Fibroblast of skin of left quadriceps (primary cell): ENCODE data around the gene SCP2.

Experiments
- DNase-seq, 2 experiments: peaks; one replicate each; pipeline ENCODE4 v3.0.0-alpha.2; 2013; ENCODE audit warnings: low read depth in 2 of 2

SCP2 gene

DNA sequence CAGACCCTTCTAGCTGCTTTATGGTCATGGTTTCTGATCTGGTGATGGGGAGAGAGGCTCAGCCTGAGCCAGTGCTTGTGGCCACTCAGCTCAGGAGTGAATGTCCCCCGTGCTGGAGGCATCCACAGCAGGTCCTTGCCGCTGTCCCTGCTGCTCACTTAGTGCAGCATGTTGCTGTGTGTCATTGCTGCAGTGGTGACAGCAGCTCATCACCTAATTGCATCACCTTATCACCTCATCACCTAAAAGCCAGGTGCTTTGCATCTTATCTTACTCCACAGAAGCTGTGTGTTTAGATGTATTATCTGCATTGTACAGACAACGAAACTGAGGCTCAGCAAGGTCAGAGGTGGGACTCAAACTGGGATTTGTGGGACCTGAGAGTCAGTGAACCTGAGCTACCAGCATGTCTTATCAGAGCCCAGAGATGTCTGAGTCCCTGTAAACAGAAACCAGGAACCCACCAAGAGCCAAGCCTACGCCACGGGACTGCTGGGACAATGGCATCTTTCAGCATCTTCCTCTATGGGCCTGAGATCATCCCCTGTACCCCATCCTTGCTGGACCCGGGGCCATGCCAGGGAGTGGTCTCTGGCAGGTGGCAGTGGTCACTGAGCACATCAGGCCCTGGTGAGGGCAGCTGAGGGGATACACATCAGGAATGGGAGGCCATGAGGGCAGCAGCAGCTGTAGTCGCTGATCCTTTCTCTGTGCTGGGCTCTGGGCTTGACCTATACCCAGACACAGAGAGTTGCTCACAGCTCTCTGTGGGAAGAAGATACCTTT is 141.4 kb downstream of the SCP2 start:
- DNase-seq, result no peak

DNA sequence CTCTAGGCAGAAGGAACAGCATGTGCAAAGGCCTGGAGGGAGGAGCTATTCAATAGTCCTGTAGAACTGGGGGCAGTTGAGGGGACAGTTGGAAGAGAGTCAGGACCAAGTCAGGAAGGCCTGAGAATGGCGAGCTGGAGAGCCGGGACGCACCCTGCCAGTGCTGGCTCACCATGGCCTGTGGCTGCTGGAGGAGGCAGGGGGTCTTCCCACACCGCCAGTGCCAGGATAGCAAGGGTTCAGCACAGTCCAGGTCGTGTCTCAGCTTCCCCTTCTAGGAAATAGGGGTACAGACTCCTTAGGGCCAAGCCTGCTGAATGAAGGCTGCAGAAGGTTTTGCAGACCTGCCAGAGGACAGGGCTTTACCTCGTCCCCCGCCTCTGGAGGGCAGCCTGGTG is 142.2 kb downstream of the SCP2 start:
- DNase-seq, result no peak

DNA sequence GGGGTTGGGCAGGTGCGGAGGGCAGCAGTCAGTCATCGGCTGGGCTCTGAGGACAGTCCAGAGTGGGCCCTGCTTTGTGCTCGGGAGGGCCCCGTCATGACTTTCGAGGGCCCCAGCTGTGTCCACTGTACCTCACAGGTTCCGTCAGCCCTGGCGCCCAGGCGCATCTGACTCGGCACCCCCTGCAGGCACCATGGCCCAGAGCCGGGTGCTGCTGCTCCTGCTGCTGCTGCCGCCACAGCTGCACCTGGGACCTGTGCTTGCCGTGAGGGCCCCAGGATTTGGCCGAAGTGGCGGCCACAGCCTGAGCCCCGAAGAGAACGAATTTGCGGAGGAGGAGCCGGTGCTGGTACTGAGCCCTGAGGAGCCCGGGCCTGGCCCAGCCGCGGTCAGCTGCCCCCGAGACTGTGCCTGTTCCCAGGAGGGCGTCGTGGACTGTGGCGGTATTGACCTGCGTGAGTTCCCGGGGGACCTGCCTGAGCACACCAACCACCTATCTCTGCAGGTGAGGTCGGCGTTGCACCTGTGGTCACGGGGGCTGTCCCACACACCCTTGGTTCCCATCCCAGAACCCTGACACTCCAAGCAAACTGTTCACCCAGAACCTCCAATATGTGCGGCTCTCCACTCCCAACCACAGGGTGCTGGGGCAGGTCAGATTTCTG is 142.7 kb downstream of the SCP2 start:
- DNase-seq, result no peak

DNA sequence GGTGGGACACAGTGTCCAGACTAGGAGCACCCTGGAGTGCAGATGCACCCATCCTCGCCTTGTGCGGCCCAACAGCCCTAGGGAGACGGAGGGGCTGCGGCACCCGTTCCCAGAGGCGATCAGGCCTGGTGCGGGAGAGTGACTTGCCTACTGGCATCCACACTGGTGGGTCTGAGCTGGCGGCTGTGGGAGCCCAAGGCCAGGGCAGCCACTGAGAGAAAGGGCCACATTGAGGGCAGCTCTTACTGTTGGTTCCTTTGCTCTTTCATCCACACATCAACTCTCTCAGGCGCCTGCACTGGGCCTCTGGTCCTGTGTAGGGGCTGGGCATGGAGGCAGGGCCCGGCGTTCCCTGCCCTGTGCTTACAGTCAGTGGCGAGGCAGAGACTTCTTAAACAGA is 143.5 kb downstream of the SCP2 start:
- no peak for DNase-seq

DNA sequence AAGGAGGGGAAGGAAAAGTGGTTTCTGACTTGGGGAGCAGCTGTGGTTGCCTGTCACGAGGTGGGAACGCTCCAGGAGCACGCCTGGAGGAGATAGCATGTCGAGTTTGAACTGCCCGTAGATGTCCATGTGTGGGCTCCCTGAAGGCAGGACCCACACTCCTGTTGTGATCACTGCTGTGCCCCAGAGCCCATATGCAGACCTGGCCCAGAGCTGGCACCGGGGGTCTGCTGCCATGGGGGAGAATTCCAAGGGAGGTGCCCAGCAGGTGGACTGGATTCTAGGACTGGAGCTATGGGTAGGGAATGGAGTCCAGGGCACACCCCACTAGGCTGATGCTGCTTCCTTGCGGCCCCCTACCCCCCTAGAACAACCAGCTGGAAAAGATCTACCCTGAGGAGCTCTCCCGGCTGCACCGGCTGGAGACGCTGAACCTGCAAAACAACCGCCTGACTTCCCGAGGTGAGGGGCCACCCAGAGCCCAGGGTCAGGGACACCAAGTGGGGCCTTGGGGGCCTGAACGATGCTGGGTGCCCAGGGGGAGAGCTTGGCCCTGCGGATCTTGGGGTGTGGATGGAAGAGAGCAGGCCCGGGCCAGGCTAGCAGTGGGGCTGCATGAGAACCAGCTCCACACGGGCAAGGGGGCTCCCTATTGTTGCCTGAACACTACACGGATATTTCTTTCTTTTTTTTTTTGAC is 144.2 kb downstream of the SCP2 start:
- DNase-seq, result no peak

DNA sequence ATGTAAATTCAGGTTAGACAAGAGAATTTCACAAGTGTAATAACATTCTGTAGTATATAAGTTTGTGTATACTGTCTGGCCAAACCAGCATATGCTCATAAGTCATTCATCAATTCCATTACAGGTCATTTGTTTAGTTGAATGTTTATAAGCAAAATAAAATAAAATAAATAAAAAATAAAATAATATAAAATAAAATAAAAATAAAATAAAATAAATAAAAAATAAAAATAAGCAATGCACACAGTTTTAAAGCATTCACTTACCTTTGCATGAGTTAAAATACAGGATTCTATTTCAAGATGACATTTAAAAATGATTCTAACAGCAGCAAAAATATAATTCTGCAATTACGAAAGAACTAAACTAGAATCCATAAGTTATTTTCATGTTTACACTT is 144.8 kb downstream of the SCP2 start:
- no peak for DNase-seq

DNA sequence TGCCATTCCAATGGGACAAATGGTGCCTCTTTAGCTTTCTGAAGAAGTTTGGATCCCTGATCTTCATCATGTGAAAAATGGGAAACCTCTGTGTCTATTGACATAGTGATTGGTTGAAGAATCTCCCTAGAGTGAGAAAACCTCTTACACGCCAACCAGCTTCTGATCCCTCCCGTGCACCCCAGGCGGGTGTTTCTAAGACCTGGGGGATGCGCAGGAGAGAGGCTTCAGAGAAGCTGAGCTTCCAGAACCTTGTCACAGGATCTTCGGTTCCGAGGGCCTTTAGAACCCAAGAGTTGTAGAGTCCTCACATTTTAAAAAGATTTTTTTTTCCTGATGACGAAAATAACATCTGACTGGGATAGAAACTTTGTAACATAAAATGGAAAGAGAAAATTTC is 146.2 kb downstream of the SCP2 start:
- DNase-seq, result no peak

DNA sequence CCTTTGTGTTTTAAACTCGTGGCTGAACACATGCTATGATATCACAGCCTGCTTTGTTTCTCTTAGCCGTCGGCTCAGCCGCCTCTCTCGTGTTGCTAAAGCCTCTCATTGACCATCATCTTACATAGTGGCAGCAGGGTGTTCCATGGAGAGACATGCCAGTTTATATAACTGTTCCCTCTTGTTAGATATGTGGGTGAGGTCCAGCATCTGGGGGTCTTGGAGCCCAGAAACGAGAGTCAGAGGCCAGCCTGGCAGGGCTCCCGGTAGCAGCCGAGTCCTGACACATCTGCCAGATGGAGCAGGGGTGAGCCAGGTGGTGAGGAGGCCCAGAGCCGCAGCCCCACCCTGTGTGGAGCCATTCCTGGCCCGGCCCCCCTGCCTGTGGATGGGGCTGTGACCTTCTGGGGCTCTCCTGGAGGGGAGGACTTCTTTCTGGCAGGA is 146.8 kb downstream of the SCP2 start:
- no peak for DNase-seq

DNA sequence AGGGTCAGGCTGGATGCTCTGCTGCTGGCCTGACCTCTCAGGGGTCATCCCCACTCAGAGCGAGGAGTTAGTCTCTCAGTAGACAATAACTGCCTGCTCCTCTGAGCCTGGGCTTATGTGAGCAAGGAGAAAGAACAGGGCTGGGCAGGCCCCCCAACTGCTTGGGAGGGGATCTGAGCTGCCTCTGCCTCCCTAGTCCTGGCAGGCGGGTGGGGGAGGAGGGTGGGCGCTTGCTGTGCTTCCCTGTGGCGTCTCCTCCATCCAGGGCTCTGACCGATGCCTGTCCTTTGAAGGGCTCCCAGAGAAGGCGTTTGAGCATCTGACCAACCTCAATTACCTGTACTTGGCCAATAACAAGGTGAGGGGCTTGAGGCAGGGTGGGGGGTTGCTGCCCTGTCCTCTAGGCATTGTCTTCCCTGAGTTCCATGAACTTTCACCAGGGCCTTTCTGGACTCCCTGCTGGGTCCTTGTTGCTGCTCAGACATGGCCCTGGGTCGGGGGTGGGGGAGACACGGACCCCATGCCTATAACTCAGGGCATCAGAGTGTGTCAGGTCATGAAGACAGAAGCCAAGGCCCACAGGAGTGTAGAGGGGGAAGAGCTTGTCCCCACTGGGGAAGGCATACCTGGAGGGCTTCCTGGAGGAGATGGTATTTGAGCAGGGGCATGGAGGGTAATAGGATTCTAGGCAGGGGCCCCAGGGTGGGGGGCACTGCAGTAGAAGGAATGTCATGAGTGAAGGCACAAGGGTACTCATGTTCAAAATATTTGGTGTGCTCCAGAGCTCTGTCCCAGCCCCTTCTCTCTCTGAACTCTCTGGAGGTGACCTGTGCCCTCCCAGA is 147.5 kb downstream of the SCP2 start:
- DNase-seq, result no peak

DNA sequence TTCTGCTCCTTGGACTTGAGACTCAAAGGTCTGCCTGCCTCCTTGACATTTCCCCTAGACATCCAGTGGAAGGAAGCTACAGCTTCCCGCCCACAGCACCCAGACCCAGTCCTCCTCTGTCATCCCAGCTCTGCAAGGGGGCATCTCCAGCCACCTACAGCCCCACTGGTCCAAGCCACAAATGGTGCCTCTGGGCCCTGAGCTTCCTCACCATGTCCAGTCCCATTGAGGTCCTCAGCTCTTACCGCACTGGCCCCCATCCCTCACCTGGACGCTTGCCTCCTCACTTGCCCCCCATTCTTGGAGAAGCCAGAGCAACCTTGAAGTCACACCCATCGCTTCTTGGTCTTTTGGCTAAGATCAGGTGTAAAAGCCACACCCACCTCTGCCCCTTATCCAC is 148.1 kb downstream of the SCP2 start:
- DNase-seq, result no peak

DNA sequence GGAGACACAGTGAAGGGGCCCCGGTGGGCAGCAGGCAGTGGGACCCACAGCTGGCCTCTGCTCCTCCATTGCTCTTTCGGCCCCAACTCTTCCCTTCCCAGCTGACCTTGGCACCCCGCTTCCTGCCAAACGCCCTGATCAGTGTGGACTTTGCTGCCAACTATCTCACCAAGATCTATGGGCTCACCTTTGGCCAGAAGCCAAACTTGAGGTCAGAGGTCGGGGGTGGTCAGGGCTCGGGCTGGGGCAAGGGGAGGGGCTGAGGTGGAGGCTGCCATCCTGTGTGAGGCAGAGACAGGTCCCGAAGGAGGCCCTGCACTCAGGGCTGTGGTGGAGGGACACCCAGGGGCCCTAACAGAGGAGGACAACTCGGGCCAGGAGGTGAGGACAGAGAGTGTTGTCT is 148.7 kb downstream of the SCP2 start:
- no peak for DNase-seq

DNA sequence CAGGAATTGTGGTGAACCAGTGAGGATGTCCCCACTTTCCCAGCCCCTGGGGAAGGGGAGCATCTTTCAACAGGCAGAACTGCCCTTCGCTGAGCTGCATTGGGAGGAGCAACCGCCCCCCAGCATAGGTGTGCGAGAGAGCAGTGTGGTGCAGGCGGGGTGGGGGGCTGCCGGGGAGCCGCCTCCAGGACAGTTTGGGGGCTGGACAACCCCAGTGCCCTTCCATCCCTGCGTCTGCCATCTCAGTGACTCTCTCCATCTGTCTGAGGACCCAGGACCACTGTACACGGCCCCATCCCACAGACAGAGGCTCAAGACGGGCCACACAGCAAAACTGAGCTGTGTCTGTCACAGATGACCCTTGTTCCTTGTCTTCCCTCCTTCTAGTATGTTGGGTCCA is 149.1 kb downstream of the SCP2 start:
- no peak for DNase-seq

DNA sequence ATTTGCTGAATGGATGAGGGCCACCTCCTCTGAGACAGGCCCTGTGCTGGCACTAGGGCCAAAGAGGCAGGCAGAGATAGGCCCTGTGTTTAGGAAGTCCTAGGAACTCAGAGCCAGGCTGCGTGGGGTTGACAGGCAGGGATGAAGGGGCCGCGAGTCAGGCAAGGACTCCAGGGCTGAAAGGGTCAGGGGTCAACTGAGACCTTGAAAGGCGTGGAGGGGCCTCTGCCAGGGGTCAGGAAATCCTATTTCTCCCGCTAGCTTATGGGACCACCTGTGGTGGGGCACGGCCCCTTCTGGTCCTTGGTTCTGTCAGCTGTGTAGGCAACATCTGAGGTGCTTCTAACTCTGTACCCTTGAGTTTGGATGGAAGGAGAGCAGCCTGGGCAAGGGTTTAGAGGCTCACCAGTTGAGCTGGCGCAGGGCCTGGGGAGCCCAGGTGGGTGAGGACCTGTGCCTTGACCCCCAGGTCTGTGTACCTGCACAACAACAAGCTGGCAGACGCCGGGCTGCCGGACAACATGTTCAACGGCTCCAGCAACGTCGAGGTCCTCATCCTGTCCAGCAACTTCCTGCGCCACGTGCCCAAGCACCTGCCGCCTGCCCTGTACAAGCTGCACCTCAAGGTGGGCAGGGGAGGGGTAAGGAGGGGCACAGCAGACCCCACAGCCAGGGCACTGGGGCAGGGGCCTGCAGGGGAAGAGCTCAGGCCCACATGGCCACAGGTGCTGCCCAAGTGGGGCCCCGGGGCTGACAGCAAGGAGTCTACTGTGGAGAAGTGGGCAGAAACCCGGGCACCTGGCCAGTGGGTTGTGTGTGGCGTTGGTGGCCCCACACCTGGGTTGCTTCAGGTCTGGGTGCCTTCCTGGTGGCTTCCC is 149.9 kb downstream of the SCP2 start:
- DNase-seq, result no peak

DNA sequence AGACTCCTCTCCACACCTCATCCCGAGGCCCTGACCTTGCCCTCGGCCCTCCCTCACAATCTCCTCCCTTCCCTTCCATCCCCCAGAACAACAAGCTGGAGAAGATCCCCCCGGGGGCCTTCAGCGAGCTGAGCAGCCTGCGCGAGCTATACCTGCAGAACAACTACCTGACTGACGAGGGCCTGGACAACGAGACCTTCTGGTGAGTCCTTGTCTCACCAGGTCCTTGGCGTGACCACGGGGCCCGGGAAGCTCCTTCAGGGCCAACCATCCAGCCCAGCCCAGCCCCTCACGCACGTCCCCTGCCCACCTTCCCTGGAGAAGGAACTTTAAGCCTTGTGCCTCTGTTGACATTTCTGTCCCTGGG is 150.5 kb downstream of the SCP2 start:
- DNase-seq, result no peak

DNA sequence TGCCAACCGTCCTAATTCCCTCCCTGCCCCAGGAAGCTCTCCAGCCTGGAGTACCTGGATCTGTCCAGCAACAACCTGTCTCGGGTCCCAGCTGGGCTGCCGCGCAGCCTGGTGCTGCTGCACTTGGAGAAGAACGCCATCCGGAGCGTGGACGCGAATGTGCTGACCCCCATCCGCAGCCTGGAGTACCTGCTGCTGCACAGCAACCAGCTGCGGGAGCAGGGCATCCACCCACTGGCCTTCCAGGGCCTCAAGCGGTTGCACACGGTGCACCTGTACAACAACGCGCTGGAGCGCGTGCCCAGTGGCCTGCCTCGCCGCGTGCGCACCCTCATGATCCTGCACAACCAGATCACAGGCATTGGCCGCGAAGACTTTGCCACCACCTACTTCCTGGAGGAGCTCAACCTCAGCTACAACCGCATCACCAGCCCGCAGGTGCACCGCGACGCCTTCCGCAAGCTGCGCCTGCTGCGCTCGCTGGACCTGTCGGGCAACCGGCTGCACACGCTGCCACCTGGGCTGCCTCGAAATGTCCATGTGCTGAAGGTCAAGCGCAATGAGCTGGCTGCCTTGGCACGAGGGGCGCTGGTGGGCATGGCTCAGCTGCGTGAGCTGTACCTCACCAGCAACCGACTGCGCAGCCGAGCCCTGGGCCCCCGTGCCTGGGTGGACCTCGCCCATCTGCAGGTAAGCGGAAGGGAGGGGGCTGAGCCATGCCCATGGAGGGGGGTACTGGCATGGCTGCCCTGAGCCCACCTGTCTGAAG is 151.4 kb downstream of the SCP2 start:
- no peak for DNase-seq

DNA sequence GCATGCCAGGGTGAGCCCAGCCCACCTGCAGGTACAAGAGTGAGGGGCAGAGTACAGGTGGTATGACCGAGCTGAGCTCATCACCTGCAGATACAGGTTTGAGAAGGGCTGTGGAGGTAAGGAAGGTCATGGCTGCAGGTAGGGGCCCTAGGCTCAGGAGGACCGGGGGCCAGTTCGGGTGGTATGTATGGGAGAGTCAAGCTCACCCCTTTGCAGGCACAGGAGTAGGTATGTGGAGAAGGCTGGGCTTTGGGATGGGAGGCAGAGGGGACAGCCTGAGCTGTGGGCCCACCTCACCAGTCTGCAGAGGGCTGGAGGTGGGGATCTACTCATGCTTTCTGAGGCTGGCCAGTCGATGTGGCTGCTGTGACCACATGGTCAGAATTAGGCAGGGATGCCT is 152.2 kb downstream of the SCP2 start:
- no peak for DNase-seq

DNA sequence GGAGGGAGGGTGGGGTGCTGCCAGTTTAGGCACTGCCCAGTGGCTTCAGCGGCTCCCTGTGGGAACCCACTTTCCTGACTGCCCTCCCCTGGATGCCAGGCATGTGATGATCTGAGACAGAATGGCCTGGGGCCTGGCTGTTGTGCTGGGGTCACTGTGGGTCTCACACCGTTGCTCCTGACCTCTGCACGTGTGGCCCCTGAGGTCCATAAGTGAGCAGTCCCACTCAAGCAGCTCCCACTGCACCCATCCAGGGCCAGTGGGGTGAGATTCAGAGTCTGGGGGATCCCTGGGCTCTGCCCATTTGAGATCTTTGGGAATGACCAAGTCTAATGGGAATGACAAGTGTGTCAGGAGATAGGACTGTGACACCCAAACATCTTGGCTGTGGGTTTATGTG is 153.0 kb downstream of the SCP2 start:
- DNase-seq, result no peak

DNA sequence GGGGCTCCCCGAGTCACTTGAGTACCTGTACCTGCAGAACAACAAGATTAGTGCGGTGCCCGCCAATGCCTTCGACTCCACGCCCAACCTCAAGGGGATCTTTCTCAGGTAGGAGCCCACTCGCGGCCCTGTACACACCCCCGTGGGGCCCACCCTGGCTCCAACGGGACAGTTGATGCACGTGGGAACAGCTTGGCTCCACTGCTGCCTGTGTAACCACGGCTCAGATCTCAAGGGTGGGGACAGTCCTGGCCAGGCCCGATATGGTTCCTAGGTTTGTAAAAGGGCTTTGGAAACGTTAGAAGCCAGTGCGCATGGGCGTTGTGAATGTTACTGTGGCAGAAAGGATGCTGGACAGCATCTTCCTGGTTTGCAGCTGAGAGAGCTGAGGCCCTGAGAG is 153.7 kb downstream of the SCP2 start:
- DNase-seq, result no peak

DNA sequence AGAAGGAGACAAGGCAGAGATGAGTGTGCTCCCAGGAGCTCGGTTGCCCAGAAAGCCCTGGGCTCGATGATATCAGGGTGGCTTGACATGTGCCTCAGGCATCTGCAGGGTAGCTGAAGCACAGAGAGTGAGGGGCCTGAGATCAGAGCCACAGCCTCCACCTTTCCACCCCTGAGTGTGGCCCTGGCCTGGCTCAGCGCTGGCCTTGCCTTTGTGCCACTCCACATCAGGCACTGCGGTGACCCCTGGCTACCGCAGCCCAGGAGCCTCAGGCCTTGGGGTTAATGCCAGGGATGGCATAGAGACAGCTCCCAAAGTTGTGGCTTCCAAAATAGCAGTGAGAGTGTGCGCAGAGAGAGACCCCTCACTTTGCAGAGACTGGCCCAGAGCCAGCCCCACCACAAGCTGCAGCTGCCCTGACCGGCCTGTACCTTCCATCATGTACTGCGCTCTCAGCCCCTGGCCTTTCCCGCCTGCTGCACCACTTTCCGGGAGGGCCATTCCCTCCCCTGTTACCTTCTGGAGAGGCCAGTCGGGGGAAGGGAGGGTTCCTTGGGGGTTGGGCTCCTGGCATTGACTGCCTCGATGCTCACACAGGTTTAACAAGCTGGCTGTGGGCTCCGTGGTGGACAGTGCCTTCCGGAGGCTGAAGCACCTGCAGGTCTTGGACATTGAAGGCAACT is 154.4 kb downstream of the SCP2 start:
- DNase-seq, result no peak
